Measurements from ENCODE around the gene MAPKAPK5.

DNA sequence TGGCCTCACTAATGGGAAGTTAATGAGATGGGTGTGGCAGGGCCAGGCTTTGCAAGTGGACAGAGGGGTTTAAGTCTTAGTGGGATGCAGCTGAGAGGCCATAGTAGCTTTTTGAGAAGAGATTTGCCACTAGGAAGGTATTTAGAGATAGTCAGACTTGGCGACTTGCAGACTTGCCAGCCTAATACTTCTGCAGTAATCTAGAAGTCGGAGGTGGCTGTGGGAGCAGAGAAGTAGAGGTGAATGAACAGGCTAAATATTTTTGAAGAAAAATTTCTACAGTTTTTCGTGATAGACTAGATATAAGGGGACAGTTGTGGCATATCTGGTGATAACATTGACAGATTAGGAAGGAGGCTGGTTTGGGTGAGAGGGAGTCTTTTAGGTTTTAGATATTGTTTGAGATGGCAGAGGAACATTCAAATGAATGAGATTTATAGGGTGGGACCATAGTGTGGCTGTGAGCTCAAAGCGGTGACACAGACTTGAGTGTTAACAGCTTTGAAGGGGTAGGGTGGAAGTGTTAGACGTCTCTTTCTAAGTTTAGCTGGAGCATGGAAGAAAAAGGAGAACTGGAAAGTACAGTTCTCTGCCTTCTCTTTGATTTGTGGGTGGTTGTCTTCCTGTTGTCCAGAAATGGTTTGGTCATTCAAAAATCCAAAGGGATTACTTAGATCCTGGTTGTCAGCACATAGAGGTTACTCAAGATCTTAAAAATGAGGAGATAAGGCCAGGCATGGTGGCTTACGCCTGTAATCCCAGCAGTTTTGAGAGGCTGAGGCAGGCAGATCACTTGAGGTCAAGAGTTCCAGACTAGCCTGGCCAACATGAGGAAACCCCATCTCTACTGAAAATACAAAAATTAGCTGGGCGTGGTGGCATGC is 44.9 kb downstream of the MAPKAPK5 start:
- TF ChIP-seq, protein P1, sequence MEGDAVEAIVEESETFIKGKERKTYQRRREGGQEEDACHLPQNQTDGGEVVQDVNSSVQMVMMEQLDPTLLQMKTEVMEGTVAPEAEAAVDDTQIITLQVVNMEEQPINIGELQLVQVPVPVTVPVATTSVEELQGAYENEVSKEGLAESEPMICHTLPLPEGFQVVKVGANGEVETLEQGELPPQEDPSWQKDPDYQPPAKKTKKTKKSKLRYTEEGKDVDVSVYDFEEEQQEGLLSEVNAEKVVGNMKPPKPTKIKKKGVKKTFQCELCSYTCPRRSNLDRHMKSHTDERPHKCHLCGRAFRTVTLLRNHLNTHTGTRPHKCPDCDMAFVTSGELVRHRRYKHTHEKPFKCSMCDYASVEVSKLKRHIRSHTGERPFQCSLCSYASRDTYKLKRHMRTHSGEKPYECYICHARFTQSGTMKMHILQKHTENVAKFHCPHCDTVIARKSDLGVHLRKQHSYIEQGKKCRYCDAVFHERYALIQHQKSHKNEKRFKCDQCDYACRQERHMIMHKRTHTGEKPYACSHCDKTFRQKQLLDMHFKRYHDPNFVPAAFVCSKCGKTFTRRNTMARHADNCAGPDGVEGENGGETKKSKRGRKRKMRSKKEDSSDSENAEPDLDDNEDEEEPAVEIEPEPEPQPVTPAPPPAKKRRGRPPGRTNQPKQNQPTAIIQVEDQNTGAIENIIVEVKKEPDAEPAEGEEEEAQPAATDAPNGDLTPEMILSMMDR (IDR thresholded peaks at IDR 0.05), result no peak
- TF ChIP-seq POLR2A (IDR thresholded peaks at IDR 0.05), result no peak

Data from esophagus squamous epithelium (tissue), 4 donors.